HG03342 (cell line): ENCODE data around the gene AKR1B15.
A peak's percentile ranks its signal among the peaks of the same experiment; 100 is the strongest.
"Not testable (repeated sequence)": the region's sequence is repeated elsewhere in the genome, so short reads cannot be mapped to it uniquely, and the experiment has no call there.

ENCODE experiments used
- ATAC-seq: cut with Tn5 transposase; IDR thresholded peaks from one replicate; pipeline ENCODE4 v1.9.1; 2021; ENCODE audit warnings: mild to moderate bottlenecking, moderate library complexity; ENCODE audit not compliant: unreplicated experiment

Gene AKR1B15

DNA sequence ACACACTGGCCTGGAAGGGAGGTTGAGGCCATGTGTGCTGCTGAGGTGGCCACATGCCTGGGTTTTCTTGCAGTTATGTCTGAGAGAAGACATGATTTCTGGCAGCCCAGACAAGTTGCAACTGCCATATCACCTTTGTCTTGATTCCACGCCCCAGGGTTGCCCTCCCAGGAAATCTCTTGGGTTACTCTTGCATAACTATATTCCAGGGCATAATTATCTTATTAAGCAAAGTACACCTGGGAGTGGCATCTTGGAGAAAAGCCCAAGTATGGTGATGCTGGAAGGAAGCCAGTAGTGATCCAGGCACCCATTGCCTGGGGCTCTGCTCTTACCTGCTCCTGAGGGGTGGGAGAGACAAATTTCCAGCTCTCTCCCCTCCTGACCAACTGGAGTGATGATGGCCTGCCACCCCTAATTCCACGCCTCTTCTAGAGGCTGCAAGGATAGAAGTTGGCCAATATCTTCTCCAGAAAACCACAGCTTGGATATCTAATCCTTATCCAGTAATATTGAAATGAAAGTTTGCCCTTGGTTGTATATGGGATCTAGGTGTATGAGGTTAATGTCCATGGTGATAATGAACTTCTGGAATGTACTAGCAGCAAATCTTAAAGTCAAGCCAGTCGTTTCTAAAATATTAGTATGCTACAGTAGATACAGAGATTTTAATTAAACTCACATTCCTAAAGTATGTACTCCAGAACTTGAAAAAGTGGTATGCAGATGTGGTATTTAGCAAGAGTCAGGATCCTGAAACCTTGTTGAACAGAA lies 16.5 kb upstream of the AKR1B15 start:
- no peak for ATAC-seq

DNA sequence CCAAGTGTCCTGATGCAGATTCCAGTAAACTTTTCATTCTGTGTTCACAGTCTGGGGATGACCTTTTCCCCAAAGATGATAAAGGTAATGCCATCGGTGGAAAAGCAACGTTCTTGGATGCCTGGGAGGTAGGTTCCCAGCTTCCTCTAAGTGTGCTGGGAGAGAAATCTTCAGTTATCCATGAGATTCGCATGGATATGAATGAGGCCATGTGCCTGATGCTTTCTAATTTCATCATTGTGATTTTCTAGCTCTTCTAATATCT lies 16.0 kb upstream of the AKR1B15 start:
- ATAC-seq, result no peak

DNA sequence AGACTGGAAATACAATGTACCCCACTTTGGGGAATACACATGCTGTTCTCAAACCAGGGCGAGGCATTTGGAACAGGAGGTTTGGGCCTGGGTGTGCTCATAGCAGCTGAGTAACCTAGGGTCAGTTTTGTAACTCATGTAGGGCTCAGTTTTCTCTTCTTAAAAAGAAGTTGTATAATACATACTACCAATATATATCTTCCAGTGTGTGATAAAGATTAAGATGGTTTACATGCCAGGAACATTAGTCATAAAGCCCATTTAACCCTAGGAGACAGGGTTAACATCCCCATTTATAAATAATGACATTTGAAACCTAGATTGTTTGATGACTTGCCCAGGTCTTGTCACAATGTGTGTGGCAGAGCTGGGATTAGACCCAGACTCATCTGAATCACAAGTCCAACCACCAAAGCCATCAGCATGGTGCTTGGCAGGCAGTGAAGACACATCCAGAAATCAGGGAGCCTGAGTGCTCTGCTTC lies 15.6 kb upstream of the AKR1B15 start:
- no peak for ATAC-seq

DNA sequence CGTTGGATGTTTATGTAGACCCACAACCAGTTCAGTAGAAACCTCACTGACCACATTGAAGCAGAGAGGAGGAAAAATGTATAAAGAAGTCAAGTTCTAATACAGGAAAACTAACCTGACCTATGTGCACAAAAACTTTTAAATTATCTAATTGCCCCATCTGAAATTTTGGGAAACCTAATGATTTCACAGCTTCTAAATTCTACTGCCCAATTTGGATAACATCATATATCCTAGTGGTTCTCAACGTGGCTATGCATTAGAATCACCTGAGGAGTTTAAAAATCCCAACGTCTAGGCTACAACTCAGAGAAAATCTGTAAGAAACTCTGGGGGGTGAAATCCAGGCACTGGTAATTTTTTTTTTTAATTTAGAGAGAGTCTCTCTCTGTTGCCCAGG lies 14.3 kb upstream of the AKR1B15 start:
- no peak for ATAC-seq

DNA sequence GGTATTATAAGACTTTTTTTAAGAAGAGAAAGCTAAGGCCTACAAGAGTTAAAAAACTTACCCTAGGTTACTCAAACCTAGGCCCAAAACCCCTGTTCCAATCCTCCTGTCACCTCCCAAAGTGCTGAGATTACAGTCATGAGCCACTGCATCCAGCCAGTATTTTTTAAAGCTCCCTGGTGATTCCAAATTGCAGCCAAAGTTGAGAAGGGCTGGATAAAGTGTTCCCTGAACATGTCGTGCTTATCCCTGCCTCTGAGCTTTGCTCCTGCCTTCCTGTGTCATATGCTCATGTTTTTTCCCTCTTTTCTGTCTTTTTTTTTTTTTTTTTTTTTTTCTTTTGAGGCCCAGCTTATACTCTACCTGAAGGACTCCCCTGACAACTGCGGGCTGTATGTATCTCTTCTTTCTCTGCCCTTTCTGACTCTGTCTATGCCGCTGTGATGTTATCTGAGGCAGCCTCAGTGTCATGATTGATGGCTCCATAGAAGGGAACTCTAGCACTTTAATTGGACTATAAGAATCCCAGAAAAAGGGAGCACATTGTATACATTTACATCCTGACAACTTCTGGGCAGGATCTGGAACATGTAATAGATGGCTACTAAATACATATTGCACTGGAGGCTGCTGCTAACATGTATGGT lies 13.5 kb upstream of the AKR1B15 start:
- ATAC-seq, result no peak

DNA sequence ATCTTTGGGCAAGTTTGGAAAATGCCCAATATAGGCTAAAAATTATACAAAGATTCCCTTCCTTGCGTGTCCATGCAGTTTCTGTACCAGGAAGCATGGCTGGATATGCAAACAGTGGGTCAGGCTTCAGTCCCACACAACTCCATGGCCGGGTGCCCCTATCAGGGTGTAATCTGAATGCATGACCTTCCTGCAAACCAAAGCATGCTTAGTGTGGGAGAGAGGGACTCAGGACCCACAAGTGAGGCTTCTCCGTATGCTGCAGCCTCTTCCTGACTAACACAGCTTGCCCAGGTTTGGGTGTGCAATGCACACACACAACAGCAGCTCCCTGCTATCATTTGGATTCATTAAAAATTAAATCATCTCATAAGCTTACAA lies 13.0 kb upstream of the AKR1B15 start:
- no peak for ATAC-seq

DNA sequence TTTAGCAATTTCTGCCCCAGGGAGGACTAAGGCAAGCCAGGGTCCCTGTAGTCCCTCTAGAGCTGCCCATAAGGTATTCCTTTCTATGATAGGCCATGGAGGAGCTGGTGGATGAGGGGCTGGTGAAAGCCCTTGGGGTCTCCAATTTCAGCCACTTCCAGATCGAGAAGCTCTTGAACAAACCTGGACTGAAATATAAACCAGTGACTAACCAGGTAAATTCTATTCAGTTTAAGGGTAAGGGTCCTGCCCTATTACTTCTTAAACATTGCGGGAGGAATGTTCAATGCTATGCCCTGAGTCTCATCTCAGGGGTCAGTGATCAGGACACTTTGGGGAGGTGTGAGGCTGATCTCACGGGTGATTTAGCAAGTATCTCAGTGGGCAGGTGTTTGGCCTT lies 12.4 kb upstream of the AKR1B15 start:
- ATAC-seq, result not testable (repeated sequence)

DNA sequence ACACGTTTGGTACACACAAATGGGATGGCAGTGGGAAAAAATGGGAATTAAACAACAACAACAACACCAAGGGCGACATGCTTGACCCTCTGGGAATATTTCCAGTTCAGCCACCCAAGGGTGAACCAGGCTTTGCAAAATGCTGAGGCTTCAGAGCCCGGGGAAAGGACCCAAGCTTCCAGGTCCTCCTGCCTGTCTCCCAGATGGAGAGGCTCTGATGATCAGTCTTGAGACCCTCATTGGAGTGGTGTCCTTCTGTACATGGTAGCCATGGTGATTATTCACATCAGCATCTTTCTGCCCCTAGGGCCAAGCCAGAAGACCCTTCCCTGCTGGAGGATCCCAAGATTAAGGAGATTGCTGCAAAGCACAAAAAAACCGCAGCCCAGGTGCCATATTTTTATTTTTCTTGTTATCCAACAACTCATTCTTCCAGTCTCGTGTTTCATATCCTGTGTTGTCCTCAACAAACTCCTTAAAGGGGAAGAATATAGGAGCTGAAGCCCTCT lies 11.6 kb upstream of the AKR1B15 start:
- ATAC-seq, result not testable (repeated sequence)

DNA sequence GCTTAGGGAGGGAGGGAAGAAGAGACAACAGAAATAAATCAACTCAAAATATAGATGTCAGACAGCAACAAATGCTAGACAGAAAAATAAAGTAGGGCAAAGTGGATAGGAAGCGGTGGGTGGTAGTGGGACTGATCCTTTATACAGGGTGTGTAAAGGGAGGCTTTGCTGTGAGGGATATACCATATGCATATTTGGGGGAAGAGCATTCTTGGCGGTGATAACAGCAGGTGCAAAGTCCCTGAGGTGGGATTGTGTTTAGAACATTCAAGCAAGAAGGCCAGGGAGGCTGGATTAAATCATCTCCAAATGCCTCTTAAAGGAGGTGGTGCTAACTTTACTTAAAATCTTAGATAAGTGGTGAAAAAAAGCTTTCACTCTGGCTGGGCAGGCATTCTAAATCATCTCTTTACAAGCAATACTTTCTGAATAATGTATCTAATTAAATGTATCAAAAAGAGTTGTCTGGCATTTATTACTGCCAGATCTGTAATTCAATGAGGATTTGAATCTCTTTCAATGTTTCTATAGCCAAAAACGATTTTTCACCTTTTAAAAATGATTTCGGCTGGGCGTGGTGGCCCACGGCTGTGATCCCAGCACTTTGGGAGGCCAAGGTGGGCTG lies 9.4 kb upstream of the AKR1B15 start:
- no peak for ATAC-seq

DNA sequence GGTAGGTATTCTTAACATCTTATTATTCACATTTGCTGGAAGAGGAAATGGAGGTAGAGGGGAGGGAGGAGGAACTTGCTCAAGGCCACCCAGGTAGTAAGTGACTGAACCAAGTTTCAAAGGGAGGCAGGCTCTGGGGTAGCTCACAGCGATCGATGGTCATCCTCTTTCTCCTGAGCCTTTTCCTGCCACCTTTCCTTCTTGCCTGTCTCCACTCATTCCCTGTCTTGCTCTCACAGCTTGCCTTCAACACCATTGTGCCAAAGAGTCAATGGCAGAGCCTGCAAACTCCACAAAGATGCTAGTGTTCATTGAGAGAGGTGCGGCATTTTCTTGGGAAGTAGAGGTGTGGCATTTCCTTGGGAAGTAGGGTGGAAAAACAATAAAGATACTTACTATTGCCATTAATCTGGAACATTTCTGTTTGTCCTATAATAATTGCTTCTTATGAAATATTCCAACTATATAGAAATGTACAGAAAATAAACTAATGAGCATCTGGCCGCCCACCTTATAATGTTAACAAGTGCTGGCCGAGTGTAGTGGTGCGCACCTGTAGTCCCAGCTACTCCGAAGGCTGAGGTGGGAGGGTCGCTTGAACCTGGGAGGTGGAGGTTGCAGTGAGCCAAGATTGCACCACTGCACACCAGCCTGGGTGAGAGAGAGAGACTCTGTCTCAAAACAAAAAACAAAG lies 7.3 kb upstream of the AKR1B15 start:
- not testable (repeated sequence) for ATAC-seq

DNA sequence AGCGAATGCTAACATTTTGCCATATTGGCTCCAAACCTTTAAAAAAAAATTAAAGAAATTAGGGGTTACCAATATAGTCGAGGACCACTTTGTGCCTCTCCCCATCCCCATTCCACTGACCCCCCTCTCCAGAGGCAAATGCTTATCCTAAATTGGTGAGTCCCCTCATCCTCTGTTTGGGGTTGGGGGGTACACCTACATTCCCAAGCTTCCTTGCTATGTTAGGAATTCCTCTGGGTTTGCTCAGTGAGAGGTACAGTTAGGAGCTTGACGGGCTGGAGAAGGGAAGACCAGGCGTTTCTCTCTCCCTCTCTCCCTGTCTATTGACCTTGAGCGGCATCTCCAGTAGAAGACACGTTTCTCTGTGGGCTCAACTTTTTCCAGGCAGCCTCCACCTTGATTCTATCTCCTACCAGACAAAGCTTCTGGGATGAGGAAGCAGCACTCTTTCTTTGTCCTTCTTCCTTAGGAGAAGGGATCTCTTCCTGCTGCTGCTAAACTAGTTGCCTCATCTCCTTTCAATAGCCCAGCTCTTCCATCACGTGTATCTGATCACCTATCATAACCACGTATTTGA lies 6.6 kb upstream of the AKR1B15 start:
- ATAC-seq, result no peak

DNA sequence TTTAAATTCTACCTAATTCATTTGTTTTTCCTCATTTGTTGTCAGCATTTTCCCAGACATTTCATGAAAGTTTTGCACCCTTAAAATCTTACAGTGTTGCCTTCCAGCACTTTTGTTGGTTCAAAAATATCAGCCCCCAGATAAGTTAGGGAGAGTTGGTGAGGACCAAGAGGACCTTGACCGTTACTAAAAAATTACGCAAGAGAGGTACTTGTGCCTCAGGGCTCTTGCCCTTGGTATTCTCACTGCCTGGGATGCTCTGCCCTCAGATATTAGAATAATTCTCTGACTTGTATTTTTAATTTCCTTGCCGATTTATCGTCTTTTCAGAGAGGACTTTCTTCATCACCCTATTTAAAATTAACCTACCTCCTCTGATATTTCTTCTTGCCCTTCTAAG lies 3.5 kb upstream of the AKR1B15 start:
- ATAC-seq, result no peak

DNA sequence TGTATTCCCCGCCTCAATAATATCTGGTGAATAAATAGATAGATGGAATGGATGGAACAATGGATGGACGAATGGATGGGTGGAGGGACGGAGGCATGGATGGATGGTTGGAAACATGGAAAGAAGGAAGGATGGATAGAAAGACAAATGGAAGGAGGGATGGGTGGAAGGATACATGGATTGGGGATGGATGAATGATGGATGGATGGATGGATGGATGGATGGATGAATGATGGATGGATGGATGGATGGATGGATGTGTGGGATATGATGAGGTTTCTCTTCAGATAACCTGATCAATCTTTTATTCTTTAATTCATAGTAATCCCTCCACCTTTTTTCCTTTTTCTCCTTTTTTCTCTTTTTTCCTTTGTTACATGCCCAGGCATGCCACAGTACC lies 3.0 kb upstream of the AKR1B15 start:
- ATAC-seq, result no peak

DNA sequence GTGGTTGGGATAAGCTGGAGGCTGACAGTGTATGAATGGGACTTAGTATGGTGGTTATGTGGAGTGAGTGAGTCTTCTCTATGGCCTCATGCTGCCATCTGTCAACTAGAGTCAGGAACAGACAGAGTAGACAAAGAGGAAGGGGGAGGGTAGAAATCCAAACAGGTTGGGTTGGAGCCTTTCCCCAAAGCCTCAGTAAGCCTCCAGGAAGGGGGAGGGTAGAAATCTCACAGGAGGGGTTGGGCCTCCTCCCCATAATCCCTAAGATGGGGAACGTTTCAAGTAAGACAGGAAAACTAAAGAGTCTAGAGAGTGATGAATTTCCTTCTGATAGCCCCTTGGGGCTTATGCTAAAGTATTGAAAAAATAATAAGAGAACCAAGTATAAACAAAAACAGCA lies 2.0 kb upstream of the AKR1B15 start:
- ATAC-seq, result no peak

DNA sequence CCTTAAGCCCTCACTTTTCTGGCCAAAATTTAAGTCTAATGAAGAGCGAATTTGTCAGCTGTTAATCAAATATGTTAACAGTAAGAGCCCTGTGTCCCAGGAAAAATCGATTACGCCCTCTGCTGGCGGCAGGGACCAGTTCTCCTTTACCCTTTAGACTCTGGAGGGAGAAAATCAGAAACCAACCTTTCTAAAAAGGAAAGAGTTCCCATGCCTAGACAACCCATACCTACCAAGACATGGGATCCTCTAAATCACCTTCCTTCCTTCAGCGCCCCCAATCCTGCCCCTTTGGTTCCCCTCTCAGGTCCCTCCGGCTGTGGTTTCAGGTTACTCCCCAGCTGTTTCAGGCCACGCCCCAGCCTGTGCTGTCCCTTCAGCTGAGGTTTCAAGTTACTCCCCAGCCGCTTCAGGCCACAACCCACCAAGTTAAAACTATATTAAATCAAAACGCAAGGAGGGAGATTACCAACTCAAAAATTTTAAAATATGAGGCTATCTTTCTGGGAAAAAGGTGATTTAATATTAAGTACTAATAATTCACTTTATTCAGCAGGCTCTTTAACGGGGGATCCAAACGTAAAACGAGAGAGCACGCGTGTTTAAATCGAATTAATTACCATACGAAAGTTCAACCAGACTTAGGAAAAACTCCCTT lies 1.4 kb upstream of the AKR1B15 start:
- ATAC-seq, result peak; percentile 70

DNA sequence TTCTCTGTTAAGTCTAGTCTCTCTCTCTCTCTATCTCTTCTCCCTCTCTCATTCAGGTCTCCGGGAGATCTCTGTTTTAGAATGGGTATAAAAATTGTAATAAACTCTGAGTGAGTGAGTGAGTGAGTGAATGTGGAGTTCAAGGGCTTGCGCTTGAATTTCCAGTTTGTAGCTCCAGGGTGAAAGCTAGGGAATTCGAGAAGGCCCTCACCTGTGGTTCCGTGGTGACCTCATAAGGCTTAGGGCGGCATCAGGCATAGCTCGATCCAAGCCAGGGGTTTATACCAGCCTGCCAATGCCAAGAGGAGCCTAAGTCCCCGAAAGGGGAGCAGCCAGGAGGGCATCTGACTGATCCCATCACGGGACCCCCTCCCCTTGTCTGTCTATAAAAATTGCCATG lies 456 bp downstream of the AKR1B15 start:
- no peak for ATAC-seq

DNA sequence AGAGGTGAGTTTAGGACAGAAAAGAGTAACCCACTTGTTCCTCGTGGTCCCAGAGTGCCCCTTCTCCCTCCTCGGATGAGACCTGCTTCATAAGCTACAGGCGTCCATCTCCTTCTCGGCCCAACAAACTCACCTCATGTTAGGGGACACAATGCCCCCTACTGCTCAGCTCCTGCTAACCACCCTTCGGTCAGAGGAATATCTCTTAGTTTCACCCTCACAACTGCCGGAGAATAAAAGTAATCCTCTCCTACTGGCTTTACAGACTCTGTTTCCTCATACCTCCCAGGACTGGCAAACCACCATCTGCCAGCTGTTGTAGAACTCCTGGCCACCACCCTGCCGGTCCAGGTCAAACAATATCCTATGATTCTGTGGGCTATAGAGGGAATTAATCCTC lies 3.2 kb downstream of the AKR1B15 start:
- ATAC-seq, result no peak

DNA sequence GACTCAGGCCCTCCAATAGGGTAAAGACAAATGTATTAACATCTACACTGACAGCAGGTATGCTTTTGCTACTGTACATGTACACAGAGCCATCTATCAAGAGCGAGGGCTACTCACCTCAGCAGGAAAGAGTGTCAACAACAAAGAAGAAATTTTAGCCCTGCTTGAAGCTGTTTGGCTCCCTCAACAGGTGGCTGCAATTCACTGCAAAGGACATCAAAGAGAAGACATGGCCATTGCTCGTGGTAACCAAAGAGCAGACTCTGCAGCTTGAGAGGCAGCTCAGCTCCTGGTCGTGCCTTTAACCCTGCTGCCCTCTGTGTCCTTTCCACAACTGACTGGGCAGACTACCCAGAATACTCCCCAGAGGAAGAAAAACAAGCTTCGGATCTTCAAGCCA lies 5.1 kb downstream of the AKR1B15 start:
- ATAC-seq, result no peak

DNA sequence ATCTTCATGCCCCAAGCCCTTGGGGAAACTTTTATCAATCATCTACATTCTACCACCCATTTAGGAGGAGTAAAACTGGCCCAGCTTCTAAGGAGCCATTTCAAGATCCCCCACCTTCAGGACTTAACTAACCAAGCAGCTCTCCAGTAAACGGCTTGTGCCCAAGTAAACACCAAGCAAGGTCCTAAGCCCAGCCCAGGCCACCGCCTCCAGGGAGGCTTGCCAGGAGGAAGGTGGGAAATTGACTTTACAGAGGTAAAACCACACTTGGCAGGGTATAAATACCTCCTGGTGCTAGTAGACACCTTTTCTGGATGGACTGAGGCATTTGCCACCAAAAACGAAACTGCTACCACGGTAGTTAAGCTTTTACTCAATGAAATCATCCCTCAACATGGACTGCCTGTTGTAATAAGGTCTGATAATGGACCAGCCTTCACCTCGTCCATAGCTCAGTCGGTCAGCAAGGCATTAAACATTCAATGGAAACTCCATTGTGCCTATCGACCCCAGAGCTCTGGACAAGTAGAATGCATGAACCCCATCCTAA lies 5.6 kb downstream of the AKR1B15 start:
- ATAC-seq, result no peak

DNA sequence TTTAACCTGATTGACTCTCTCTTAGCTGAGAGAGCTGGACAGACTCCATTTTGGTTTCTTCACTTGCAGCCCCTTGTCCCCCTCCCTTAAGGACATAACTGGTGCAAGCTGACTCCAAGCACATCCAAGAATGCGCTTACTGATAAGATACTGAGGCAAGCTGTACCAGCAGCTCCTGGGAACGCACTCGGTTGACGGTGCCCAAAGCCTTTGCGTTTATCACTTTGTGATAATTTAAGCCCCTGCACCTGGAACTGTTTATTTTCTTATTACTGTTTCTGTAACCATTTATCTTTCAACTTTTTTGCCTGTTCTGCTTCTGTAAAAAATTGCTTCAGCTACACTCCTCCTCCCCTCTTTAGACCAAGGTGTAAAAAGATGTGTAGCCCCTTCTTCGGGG lies 8.5 kb downstream of the AKR1B15 start:
- no peak for ATAC-seq
